PFSK-1 (cell line): ENCODE measurements around the gene PLOD2.

Experiments used
- FOXP2 ChIP-seq: optimal IDR thresholded peaks from 2 replicates; pipeline ENCODE3; 2011; ENCODE audit warnings: borderline replicate concordance, control low read depth, inconsistent platforms; ENCODE audit not compliant: insufficient read depth; ENCODE audit errors: extremely low read length, extremely low read depth
- POLR2AphosphoS5 ChIP-seq: IDR thresholded peaks from 2 replicates; pipeline ENCODE4 v1.6.1; 2012; ENCODE audit warnings: low read depth, mild to moderate bottlenecking, control low read depth, low read length, moderate library complexity
- SIN3A ChIP-seq: IDR thresholded peaks from 2 replicates; pipeline ENCODE4 v1.6.1; 2012; ENCODE audit warnings: mild to moderate bottlenecking, low read length, moderate library complexity, borderline replicate concordance; ENCODE audit not compliant: insufficient read depth
- TAF1 ChIP-seq: IDR thresholded peaks from 2 replicates; pipeline ENCODE4 v1.6.1; 2012; ENCODE audit warnings: low read length, control low read depth, borderline replicate concordance; ENCODE audit not compliant: insufficient read depth
- TF ChIP-seq, protein P1 (sequence below), 2 experiments: IDR thresholded peaks; 2 replicates each; pipeline versions ENCODE4 v1.6.1 to v1.8.0; 2011 to 2012; ENCODE audit warnings: low read depth in 2 of 2, low read length in 2 of 2, control low read depth in 1 of 2, inconsistent platforms in 1 of 2, mild to moderate bottlenecking in 1 of 2, moderate library complexity in 1 of 2; ENCODE audit not compliant: insufficient read depth in 1 of 2

PLOD2 gene

DNA sequence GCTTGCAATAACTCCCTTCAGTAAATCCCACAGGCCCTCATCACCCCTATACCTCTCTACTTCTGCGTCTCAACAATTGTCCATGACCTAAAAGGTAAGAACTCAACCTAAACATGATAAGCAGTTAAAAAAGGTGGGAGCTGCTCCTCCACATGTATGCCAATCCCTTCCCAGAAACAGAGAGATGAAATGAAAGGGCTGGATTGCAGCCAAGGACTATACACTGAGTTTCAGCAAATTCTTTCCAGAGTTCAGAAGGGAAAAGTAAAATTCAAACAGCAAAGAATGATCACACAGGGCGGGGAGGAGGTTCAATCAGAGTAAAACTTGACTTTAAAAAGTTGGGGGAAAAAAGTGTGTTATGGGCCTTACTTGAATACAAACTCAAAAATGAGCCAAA lies 27.5 kb downstream of the PLOD2 start:
- TF ChIP-seq FOXP2: no peak
- TF ChIP-seq, protein P1, sequence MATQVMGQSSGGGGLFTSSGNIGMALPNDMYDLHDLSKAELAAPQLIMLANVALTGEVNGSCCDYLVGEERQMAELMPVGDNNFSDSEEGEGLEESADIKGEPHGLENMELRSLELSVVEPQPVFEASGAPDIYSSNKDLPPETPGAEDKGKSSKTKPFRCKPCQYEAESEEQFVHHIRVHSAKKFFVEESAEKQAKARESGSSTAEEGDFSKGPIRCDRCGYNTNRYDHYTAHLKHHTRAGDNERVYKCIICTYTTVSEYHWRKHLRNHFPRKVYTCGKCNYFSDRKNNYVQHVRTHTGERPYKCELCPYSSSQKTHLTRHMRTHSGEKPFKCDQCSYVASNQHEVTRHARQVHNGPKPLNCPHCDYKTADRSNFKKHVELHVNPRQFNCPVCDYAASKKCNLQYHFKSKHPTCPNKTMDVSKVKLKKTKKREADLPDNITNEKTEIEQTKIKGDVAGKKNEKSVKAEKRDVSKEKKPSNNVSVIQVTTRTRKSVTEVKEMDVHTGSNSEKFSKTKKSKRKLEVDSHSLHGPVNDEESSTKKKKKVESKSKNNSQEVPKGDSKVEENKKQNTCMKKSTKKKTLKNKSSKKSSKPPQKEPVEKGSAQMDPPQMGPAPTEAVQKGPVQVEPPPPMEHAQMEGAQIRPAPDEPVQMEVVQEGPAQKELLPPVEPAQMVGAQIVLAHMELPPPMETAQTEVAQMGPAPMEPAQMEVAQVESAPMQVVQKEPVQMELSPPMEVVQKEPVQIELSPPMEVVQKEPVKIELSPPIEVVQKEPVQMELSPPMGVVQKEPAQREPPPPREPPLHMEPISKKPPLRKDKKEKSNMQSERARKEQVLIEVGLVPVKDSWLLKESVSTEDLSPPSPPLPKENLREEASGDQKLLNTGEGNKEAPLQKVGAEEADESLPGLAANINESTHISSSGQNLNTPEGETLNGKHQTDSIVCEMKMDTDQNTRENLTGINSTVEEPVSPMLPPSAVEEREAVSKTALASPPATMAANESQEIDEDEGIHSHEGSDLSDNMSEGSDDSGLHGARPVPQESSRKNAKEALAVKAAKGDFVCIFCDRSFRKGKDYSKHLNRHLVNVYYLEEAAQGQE (IDR thresholded peaks at IDR 0.05; ENCODE audit: insufficient read depth in 1 of 2, low read depth in 2 of 2, low read length in 2 of 2): no peak
- TF ChIP-seq POLR2AphosphoS5: no peak
- no peak for TF ChIP-seq SIN3A
- no peak for TF ChIP-seq TAF1

DNA sequence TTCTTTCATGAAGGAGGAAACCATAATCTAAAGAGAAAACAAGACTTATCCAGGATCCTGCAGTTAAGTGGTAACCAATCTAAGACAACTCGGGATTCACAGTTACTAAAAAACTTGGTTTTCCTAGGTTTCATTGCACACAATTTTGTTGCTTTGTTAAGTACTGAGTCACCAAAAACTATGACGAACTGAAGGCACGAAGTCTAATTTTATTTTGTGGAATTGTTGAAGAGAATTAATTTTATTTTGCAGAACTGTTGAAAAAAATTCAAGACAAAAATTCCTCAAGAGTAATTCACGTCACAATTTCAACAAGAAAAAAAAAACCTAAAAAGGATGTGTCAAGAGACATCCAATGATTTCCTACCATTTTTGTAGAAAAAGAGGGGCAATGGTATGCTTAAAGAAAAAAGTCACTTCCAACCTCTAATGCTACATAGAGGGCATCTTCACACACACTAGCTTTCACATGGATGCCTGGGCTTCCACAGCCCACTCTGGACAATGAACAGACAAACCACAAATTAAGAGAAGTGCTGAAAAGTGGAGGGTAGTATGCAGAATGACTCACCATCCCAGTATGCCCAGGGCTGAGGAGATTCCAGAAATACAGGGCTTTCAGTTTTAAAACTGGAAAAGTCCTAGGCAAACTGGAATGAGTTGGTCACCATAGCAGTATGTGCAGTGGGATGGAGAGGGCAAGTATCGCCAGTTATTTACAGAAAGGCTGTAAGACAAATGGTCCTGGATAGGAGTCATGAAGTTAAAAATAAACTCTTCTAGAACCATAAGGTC lies 29.2 kb downstream of the PLOD2 start:
- TF ChIP-seq TAF1 (no peak), SIN3A (no peak), FOXP2 (no peak), POLR2AphosphoS5 (no peak)
- TF ChIP-seq, protein P1 (IDR thresholded peaks at IDR 0.05; ENCODE audit: insufficient read depth in 1 of 2, low read depth in 2 of 2, low read length in 2 of 2): no peak

DNA sequence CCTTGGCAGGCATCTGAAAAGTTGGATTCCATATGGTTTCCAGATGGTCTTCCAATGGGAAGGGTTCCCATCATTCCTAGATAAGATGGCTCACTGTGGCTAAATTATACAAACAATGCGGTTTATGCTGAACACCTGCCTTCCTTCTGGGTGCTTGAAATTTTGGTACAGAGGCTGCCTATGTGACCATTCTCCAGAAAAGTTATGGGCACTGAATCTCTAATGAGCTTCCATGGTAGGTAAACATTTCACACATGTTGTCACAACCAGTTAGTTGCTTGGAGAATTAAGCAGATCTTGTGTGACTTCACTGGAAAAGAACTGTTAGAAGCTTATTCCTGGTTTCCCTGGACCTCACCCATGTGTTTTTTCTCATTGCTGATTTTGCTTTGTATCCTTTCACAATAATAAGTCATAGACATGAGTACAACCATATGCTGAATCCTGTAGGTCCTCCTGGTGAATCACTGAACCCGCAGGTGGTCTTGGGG lies 30.1 kb downstream of the PLOD2 start:
- TF ChIP-seq POLR2AphosphoS5 (no peak), TAF1 (no peak), FOXP2 (no peak), SIN3A (no peak)
- TF ChIP-seq, protein P1 (IDR thresholded peaks at IDR 0.05; ENCODE audit: insufficient read depth in 1 of 2, low read depth in 2 of 2, low read length in 2 of 2): no peak

- TF ChIP-seq FOXP2 (no peak), SIN3A (no peak), POLR2AphosphoS5 (no peak), TAF1 (no peak)
- TF ChIP-seq, protein P1 (IDR thresholded peaks at IDR 0.05; ENCODE audit: insufficient read depth in 1 of 2, low read depth in 2 of 2, low read length in 2 of 2): no peak
These were observed 31.2 kb downstream of the PLOD2 start for GRCh38 chr3:146129750-146130149.
